Measurements from ENCODE around the gene FAM72D. TPM values are rescaled to one million over a fixed set of nuclear protein-coding genes. Genes with fewer than 3 reads are reported as not detected.
"Not testable (repeated sequence)": the region's sequence is repeated elsewhere in the genome, so short reads cannot be mapped to it uniquely, and the experiment has no call there.

The FAM72D gene
- total RNA-seq, 1 donor from 2014 or later = 1.9 TPM

DNA sequence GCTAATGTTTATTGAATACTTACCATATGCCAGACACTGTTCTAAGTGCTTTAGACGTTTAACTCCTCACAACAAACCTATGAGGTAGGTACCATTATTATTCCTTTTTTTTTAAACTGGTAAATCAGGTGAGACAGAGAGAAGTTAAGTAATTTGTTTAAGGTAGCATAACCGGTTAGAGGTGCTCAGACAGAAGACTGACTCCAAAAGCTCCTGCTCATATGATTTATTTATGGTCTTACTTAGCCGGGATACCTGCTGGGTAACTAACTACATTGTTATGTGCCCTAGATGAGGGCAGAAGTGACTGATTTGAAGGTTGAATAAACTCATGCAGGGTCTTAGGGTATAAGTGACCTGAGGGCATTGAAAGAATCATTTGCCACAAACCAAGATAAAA is 16.9 kb downstream of the FAM72D start:
- H3K27me3 Mint-ChIP-seq; DNase-seq (ENCODE audit: low spot score, unreplicated experiment); H3K4me3 Mint-ChIP-seq (ENCODE audit: low read depth); H3K36me3 Mint-ChIP-seq (ENCODE audit: insufficient read depth); H3K27ac Mint-ChIP-seq; H3K4me1 Mint-ChIP-seq (ENCODE audit: low read depth); H3K9me3 Mint-ChIP-seq (ENCODE audit: low read depth): not testable (repeated sequence)

DNA sequence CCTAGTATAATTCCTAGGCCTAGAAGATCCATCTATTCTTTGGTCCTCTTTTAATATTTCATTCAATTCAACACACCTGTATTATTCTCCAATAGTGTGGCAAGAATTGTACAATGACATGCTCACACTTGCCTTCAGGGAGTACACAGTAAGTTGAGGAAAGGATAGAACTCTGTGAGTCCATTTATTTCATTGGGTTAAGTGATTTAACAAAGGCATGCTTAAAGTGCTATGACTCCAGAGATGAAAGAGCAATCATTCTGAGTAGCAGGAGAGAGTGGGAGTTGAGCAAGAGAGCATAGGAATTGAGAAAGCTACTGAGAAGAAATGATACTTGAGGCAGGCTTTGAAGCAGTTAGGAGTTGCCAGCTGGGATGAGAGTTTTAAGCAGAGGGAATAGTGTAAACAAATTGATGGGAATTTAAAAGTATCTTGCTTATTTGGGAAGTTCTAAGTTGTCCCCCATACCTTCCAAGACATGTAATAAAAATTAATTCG is 18.8 kb downstream of the FAM72D start:
- not testable (repeated sequence) for H3K27me3 Mint-ChIP-seq; H3K4me3 Mint-ChIP-seq (ENCODE audit: low read depth); DNase-seq (ENCODE audit: low spot score, unreplicated experiment); H3K36me3 Mint-ChIP-seq (ENCODE audit: insufficient read depth); H3K27ac Mint-ChIP-seq; H3K9me3 Mint-ChIP-seq (ENCODE audit: low read depth); H3K4me1 Mint-ChIP-seq (ENCODE audit: low read depth)

DNA sequence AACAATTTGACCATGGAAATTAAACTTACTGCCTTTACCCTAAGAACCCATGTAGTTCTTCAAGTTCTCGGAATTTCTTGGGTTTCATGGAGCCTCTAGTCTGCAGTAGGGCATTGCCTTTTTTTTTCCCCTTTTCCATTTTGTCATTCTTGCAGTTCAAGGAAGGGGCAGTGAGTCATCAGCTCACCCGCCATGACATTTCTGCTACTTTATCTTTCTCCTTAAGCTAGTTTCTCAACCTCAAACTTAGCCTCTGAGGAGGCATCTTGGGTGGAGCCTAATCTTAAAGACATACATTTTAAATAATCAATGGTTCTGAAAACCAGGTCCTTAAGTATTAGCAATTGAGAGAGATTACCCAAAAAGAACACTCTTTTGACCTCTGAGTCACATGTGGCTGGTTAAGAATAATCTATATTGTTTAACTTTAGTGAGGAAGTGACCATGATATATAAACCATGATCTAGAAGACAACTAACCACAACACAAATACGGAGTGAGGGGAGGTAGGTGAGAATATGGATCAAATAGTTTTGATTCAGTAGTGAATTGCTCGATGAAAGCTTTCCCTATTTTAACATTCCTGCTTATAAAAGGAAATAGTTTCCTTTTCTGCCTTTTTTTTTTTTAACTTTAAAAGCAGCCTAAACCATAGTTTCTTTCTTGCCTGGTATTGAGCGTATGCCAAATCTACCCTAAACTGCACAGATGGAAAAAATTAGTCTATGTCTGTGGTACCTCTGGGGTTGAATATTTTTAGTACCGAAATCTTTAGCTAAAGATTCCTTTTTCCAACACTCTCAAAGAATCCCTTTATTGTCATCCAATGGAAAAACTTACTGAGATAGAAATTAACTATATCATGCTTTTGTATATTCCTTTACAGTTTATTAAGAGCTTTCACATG is 20.1 kb downstream of the FAM72D start:
- H3K27me3 Mint-ChIP-seq; H3K9me3 Mint-ChIP-seq (ENCODE audit: low read depth); DNase-seq (ENCODE audit: low spot score, unreplicated experiment); H3K27ac Mint-ChIP-seq; H3K36me3 Mint-ChIP-seq (ENCODE audit: insufficient read depth); H3K4me3 Mint-ChIP-seq (ENCODE audit: low read depth); H3K4me1 Mint-ChIP-seq (ENCODE audit: low read depth): not testable (repeated sequence)

DNA sequence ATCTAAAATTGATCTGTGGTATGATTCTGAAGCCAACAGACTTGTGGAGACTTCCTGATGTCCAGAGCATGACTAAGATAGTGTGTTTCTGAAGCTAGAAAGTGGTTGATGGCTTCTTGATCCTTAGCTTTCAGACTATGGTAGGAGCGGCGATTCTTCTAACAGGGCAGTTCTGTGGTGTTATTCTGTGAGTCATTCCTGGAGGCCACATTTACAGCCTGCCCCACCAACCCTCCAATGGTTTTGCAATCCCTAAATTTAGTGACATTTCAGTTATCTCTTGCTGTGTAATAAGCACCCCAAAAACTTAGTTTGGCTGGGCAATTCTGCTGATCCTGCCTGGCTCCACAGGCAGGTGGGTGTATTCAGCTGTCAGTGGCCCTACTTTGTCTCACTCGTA is 24.1 kb downstream of the FAM72D start:
- H3K27me3 Mint-ChIP-seq; H3K4me1 Mint-ChIP-seq (ENCODE audit: low read depth); H3K4me3 Mint-ChIP-seq (ENCODE audit: low read depth); DNase-seq (ENCODE audit: low spot score, unreplicated experiment); H3K36me3 Mint-ChIP-seq (ENCODE audit: insufficient read depth); H3K27ac Mint-ChIP-seq; H3K9me3 Mint-ChIP-seq (ENCODE audit: low read depth): not testable (repeated sequence)

- H3K4me3 Mint-ChIP-seq (ENCODE audit: low read depth); H3K36me3 Mint-ChIP-seq (ENCODE audit: insufficient read depth): not testable (repeated sequence)
Measured at GRCh38 chr1:145122344-145123061, 26.7 kb downstream of the FAM72D start.

DNA sequence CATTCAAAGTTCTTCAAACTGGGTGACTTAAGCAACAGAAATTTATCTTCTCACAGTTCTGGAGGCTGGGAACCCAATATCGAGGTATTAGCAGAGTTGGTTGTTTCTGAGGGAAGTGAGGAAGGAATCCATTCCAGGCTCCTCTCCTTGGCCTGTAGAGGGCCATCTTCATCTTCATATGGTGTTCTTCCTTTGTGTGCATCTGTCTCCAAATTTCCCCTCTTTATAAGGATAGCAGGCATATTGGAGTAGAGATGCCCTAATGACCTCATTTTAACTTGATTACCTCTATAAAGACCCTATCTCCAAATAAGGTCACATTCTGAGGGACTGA is 27.3 kb downstream of the FAM72D start:
- H3K36me3 Mint-ChIP-seq (ENCODE audit: insufficient read depth); H3K9me3 Mint-ChIP-seq (ENCODE audit: low read depth); H3K27me3 Mint-ChIP-seq; DNase-seq (ENCODE audit: low spot score, unreplicated experiment); H3K27ac Mint-ChIP-seq; H3K4me3 Mint-ChIP-seq (ENCODE audit: low read depth); H3K4me1 Mint-ChIP-seq (ENCODE audit: low read depth): not testable (repeated sequence)

More at GRCh38 chr1:145122344-145123061, 26.7 kb downstream of the FAM72D start:
- H3K9me3 Mint-ChIP-seq (ENCODE audit: low read depth); H3K4me1 Mint-ChIP-seq (ENCODE audit: low read depth); H3K27me3 Mint-ChIP-seq; DNase-seq (ENCODE audit: low spot score, unreplicated experiment); H3K27ac Mint-ChIP-seq: not testable (repeated sequence)

- not testable (repeated sequence) for H3K9me3 Mint-ChIP-seq (ENCODE audit: low read depth); H3K4me1 Mint-ChIP-seq (ENCODE audit: low read depth); H3K4me3 Mint-ChIP-seq (ENCODE audit: low read depth); H3K27ac Mint-ChIP-seq; DNase-seq (ENCODE audit: low spot score, unreplicated experiment); H3K36me3 Mint-ChIP-seq (ENCODE audit: insufficient read depth); H3K27me3 Mint-ChIP-seq
Measured at GRCh38 chr1:145123992-145124641, 28.3 kb downstream of the FAM72D start.

DNA sequence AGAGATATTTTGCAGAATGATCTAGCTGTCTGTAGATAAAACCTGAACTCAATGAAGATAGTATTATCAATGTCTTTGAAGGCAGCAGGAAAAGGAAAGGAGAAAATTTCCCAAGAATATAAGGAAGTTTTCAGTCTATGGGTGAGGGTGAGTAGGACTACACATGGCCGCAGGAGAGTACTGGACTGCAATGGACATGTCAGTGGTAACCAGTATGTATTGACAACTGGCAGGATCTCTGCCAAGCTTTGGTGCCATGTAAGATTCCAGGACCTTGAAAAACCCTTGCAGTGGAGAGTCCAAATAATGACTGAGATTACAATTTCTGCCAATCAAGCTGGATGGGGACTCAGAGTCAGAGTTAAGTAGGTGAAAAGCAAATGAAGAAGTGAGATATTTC is 29.3 kb downstream of the FAM72D start:
- not testable (repeated sequence) for H3K9me3 Mint-ChIP-seq (ENCODE audit: low read depth); DNase-seq (ENCODE audit: low spot score, unreplicated experiment); H3K27ac Mint-ChIP-seq; H3K4me3 Mint-ChIP-seq (ENCODE audit: low read depth); H3K36me3 Mint-ChIP-seq (ENCODE audit: insufficient read depth); H3K4me1 Mint-ChIP-seq (ENCODE audit: low read depth); H3K27me3 Mint-ChIP-seq

DNA sequence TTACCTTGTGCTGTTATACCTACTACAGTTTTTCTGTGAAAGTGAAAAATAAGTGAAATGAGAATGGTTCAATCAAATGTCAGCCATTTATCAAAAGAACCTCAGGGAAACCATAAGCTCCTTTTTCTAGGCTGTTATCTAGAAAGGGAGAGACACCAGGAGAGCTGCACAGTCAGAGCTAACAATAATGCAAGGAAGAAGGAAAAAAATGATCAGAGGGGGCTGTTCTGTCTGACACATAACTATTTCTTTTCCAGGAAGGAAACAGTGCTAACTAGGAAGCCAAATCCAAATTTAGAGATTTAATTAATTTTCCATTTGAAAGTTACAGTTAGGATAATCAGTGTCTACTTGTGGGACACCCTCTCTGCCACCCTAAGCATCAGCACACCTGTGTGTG is 31.4 kb downstream of the FAM72D start:
- not testable (repeated sequence) for H3K9me3 Mint-ChIP-seq (ENCODE audit: low read depth); H3K27ac Mint-ChIP-seq; H3K27me3 Mint-ChIP-seq; H3K4me3 Mint-ChIP-seq (ENCODE audit: low read depth); DNase-seq (ENCODE audit: low spot score, unreplicated experiment); H3K36me3 Mint-ChIP-seq (ENCODE audit: insufficient read depth); H3K4me1 Mint-ChIP-seq (ENCODE audit: low read depth)

GRCh38 chr1:145128697-145129469 is 33.1 kb downstream of the FAM72D start:
- not testable (repeated sequence) for H3K9me3 Mint-ChIP-seq (ENCODE audit: low read depth); H3K36me3 Mint-ChIP-seq (ENCODE audit: insufficient read depth); H3K4me3 Mint-ChIP-seq (ENCODE audit: low read depth); H3K27me3 Mint-ChIP-seq; H3K27ac Mint-ChIP-seq; H3K4me1 Mint-ChIP-seq (ENCODE audit: low read depth); DNase-seq (ENCODE audit: low spot score, unreplicated experiment)

DNA sequence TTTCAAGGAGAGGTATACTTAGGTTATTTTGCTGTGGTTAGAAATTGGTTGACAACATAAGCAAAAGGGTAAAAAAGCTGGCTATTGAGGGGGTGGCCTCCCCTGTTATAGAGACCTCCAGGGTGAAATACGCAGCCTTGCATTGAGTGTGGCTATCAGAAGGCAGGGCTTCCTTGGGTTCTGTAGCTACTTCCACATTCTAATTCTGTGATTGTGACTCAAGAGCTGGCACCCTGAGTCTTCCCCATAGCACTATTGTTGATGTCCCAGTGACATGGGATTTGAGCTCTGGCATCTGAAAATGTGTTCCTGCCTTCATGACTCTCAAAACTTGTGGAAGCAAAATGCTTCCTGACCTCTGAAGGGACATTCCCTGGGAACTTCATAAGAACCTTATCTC is 38.7 kb downstream of the FAM72D start:
- H3K27ac Mint-ChIP-seq; H3K4me1 Mint-ChIP-seq (ENCODE audit: low read depth); H3K27me3 Mint-ChIP-seq; H3K36me3 Mint-ChIP-seq (ENCODE audit: insufficient read depth); H3K4me3 Mint-ChIP-seq (ENCODE audit: low read depth); H3K9me3 Mint-ChIP-seq (ENCODE audit: low read depth); DNase-seq (ENCODE audit: low spot score, unreplicated experiment): not testable (repeated sequence)

GRCh38 chr1:145140549-145140948 is 44.8 kb downstream of the FAM72D start:
- not testable (repeated sequence) for DNase-seq (ENCODE audit: low spot score, unreplicated experiment); H3K27me3 Mint-ChIP-seq; H3K27ac Mint-ChIP-seq; H3K9me3 Mint-ChIP-seq (ENCODE audit: low read depth); H3K36me3 Mint-ChIP-seq (ENCODE audit: insufficient read depth); H3K4me3 Mint-ChIP-seq (ENCODE audit: low read depth); H3K4me1 Mint-ChIP-seq (ENCODE audit: low read depth)
